ENCODE results near the gene RDH14. TPM values are rescaled to one million over a fixed set of nuclear protein-coding genes. Genes with fewer than 3 reads are reported as not detected.

The RDH14 gene, protein sequence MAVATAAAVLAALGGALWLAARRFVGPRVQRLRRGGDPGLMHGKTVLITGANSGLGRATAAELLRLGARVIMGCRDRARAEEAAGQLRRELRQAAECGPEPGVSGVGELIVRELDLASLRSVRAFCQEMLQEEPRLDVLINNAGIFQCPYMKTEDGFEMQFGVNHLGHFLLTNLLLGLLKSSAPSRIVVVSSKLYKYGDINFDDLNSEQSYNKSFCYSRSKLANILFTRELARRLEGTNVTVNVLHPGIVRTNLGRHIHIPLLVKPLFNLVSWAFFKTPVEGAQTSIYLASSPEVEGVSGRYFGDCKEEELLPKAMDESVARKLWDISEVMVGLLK
- 18.4 TPM for polyA plus RNA-seq (2013, experiment 1 of 2; ENCODE audit: insufficient read length)
- 22.6 TPM for polyA plus RNA-seq (2013, experiment 2 of 2; ENCODE audit: insufficient read length)

DNA sequence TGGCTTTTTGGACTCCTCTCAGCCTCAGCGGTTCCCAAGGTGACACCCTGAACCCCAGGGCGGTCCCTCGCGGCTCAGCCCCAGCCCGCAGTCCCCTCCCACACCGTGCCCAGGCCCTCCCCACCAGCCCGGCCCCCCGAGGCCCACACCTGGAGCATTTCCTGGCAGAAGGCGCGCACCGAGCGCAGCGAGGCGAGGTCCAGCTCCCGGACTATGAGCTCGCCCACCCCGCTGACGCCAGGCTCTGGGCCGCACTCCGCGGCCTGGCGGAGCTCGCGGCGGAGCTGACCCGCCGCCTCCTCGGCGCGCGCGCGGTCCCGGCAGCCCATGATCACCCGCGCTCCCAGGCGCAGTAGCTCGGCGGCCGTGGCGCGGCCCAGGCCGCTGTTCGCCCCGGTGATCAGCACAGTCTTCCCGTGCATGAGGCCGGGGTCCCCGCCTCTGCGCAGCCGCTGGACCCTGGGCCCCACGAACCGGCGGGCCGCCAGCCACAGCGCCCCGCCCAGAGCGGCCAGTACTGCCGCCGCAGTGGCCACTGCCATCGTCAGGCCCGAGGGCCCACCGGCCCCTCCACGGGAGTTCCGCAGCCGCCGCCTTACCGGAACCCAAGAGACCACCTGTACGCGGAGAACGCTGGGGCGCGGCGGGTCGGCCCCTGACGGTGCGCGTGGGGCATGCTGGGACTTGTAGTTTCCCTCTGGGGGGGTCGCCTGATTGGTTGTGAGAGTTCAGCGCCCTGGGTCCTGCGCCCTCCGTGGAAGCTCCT, at the start of gene RDH14:
RDH14 (minus strand) TSS at position 623 of the 766 bp plus-strand sequence; CDS start at position 542, 81 bp downstream.
- DNase-seq = peak; percentile 94

DNA sequence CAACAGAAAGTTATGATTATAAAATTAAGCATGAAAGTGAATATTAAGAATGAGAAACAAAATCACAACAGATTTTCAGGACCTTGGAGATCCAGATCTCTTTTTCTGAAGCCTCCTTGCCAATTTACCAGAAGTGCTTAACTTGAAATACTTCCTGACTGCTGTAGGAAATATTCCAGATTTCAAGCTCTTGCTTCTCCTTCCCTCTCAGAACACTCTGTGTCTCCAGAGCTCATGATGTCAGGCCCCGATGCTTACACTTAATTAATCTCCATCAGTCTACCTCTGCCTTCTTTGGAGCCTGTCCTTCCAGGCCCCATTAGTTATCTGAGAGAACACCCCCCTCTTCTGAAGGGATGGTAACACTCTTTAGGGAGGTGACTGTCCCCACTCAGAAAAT, 49.6 kb upstream of the RDH14 start:
- DNase-seq = no peak

GRCh38 chr2:18605115-18605514, 44.7 kb upstream of the RDH14 start:
- no peak for DNase-seq

DNA sequence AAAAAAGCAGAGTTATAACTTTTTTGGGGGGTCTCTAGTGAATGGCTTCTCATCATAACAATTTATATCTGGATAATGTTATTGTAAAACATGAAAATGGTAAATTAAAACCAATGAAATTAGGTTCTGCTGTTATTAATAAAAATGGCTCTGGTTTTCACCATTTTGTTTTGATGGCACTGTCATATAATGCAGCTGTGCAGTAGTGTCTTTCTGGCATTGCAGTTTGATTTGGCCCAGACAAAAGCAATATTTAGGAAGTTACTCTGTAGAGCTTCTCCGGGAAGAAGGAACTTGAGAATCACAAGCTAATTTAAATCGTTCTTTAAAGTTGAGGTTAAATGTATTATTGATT, 44.1 kb upstream of the RDH14 start:
- DNase-seq = no peak

- DNase-seq = no peak
Observed at GRCh38 chr2:18603854-18604530, 43.5 kb upstream of the RDH14 start.

- no peak for DNase-seq
Observed at GRCh38 chr2:18602298-18602697, 41.8 kb upstream of the RDH14 start.

GRCh38 chr2:18600255-18600613, 39.8 kb upstream of the RDH14 start:
- DNase-seq = no peak

GRCh38 chr2:18599509-18600254, 39.2 kb upstream of the RDH14 start:
- peak; percentile 86 for DNase-seq

DNA sequence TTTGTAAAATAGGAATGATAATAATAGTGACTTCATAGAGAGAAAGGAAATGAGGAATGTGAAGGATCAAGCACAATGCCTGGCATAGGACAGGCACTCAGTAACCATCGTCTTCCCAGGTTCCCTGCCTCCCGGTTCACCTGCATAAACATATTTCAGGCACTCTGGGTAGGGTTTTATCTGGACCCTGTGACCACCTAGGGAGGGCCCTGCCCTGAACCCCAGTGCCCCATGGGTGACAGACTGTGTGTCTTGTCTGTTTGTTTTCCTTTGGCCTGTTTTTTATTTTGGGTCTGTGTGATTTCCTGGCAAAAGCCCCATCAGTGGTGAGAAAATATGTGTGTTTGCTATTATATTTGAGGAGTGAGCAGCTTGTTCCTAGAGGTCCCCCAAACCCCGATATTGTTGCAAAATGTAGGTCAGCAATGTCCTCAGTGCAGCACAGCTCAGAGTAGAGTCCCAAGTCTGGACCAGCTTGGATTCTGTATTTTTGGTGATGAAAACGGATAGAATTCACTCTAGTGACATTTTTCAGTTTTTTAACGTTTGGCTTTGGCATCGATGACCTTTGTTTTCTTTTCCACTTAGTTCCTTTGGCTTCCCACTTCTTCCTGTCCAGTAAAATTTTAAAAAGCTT, 38.5 kb upstream of the RDH14 start:
- DNase-seq = no peak

DNA sequence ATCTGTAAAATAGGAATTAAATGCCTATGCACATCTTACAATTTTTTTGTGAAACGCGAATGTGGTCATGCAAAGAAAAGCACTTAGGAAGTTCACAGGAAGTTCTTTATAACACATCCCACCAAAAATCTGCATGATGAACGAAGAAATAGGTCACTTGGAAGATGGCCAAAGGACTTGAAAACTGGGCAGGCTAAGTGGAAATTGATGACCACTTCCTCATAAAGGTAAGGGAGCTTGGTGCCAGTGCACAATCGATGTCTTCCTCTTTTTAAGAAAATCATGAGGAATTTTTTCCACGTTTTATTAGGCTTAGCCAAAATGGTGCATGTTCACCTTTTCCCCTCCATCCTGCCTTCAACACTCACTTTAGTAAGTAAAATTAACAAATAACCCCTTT, 37.2 kb upstream of the RDH14 start:
- no peak for DNase-seq

DNA sequence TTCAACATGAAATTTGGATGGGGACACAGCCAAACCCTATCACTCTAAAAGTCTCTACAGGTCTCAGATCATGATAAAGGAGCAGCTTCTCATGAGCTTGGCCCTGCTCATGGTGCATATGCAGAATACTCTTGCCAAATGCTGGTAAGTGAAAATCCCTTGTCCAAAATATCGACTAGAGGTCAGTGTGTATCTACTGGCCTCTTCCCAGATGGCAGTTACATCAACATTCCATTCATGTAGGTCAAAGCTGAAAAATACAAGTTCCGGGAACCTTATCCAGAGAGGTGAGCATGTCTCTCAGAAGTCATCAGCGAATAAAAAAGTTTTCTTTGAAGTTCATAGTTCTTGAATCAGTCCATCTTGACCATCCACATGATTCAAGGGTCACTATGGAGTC, 36.5 kb upstream of the RDH14 start:
- no peak for DNase-seq

- no peak for DNase-seq
Observed at GRCh38 chr2:18593496-18593895, 33.0 kb upstream of the RDH14 start.

- DNase-seq = peak; percentile 35
Observed at GRCh38 chr2:18592372-18592771, 31.9 kb upstream of the RDH14 start.

- DNase-seq = no peak
Observed at GRCh38 chr2:18589354-18589753, 28.9 kb upstream of the RDH14 start, which contains the start of gene NT5C1B. TSS of gene NT5C1B (minus strand) at chr2:18589569. CDS start at chr2:18589468, 101 bp downstream.

DNA sequence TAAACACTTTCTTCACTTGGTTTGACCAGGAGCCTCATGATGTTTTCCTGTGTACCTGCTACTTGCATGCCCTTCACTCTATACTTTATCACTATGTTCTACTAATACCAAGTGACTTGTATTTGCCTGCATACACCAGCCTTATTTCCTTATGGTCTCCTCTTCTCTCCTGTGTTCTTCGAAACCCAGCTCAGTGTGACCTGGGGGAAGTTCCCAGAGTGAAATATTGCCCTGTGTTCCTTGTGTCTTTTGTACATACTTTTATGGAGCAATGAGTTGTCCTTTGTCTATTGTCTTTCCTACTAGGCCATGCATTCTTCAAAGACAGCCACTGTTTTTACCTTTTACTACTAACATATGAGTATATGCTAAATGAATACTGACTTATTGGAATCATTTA, 28.3 kb upstream of the RDH14 start:
- no peak for DNase-seq

GRCh38 chr2:18588049-18588448, 27.6 kb upstream of the RDH14 start:
- no peak for DNase-seq

DNA sequence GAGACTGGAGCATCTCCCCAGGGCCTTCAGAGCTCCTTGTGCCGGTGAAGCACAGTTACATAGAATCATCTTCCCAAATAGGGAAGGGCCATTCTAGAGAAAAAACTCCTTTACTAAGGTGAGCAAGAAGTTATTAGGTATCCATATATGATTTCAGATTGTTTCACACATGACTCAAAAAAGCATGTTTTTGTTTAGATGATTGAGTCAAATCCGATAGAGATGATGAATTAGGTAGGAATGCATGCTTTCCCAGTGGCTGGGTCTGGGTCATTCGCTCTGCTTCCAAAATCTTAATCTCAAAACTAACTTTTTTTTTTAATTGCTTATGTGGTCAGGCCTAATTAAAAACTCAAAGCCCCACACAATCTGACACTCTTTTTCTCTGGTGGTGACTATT, 25.1 kb upstream of the RDH14 start:
- DNase-seq = no peak

DNA sequence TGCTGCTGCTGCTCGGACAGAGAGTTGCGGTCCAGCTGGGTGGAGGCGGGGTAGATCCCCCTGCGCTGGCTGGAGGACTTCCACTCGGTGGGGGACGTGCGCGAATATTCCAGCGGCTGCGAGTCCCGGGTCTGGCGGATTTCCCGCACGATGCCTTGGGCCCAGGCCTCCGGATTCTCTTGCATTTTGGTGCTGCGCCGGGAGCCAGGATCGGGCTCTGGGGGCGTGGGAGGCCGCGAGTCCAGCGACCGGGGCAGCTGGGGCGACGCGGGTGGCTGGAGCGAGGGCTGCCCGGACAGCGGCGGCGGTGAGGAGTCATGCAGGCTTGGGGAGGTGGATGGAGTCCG, 24.1 kb upstream of the RDH14 start:
- no peak for DNase-seq

GRCh38 chr2:18583905-18584607, 23.6 kb upstream of the RDH14 start:
- DNase-seq = no peak

GRCh38 chr2:18580606-18581005, 20.2 kb upstream of the RDH14 start:
- DNase-seq = no peak

DNA sequence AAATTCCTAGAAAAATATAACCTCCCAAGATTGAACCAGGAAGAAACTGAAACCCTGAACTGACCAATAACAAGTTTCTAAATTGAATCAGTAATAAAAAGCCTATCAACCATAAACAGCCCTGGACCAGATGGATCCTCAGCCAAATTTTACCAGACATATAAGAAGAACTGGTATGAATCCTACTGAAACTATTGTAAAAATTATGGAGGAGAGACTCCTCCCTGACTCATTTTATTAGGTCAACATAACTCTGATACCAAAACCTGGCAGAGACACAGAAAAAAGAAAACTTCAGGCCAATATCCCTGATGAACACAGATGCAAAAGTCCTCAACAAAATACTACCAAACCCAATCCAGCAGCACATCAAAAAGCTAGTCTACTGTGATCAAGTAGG, 17.6 kb upstream of the RDH14 start:
- DNase-seq = no peak

Data from fibroblast of skin of scalp (primary cell).